Right renal cortex interstitium (tissue), 3 donors: ENCODE results near the gene TMPRSS3. TPM values are rescaled to one million over a fixed set of nuclear protein-coding genes. Genes with fewer than 3 reads are reported as not detected.

Experiments
- DNase-seq, 3 donors: peaks; one replicate each; pipeline ENCODE4 v3.0.0-alpha.2; 2013; ENCODE audit warnings: low read depth in 3 of 3, low spot score in 2 of 3
- polyA plus RNA-seq, 3 donors: library from polyadenylated mRNA; unstranded; fragments of 120-200 nt; gene quantifications; one replicate each; pipeline ENCODE4 v1.2.1, GENCODE V29; 2013; ENCODE audit not compliant: insufficient read length in 3 of 3

TMPRSS3 gene
- 1 to 10 TPM; 1.8 to 2.4 (median 2.1) TPM for polyA plus RNA-seq

GRCh38 chr21:42395905-42396651, at the start of gene TMPRSS3:
TSS of gene TMPRSS3 (minus strand) at chr21:42396052. CDS start at chr21:42395417, 635 bp downstream.
- no peak for DNase-seq

- no peak for DNase-seq
These were observed 49.5 kb upstream of the TMPRSS3 start for GRCh38 chr21:42445311-42445710.

GRCh38 chr21:42444745-42445059, 48.9 kb upstream of the TMPRSS3 start:
- DNase-seq: no peak

- no peak for DNase-seq
These were observed 48.3 kb upstream of the TMPRSS3 start for GRCh38 chr21:42443876-42444744.

- no peak for DNase-seq
These were observed 47.4 kb upstream of the TMPRSS3 start for GRCh38 chr21:42443181-42443785.

- DNase-seq: no peak
These were observed 46.1 kb upstream of the TMPRSS3 start for GRCh38 chr21:42441963-42442362.

GRCh38 chr21:42440187-42440792, 44.4 kb upstream of the TMPRSS3 start:
- DNase-seq: no peak

GRCh38 chr21:42439284-42440186, 43.7 kb upstream of the TMPRSS3 start:
- no peak for DNase-seq

- DNase-seq: no peak
These were observed 42.7 kb upstream of the TMPRSS3 start for GRCh38 chr21:42438316-42439205.

- DNase-seq: no peak
These were observed 41.9 kb upstream of the TMPRSS3 start for GRCh38 chr21:42437786-42438185.

- DNase-seq: no peak
These were observed 41.1 kb upstream of the TMPRSS3 start for GRCh38 chr21:42436914-42437313.

- DNase-seq: no peak
These were observed 40.0 kb upstream of the TMPRSS3 start for GRCh38 chr21:42435833-42436232.

GRCh38 chr21:42435401-42435800, 39.5 kb upstream of the TMPRSS3 start:
- no peak for DNase-seq

- DNase-seq: no peak
These were observed 39.0 kb upstream of the TMPRSS3 start for GRCh38 chr21:42434884-42435283.

- DNase-seq: no peak
These were observed 38.2 kb upstream of the TMPRSS3 start for GRCh38 chr21:42433946-42434551.

- no peak for DNase-seq
These were observed 36.8 kb upstream of the TMPRSS3 start for GRCh38 chr21:42432695-42433094.

- DNase-seq: no peak
These were observed 35.3 kb upstream of the TMPRSS3 start for GRCh38 chr21:42431196-42431595.

GRCh38 chr21:42430521-42430920, 34.7 kb upstream of the TMPRSS3 start:
- no peak for DNase-seq

- DNase-seq: no peak
These were observed 34.0 kb upstream of the TMPRSS3 start for GRCh38 chr21:42429856-42430255.
